SKM-1 (cell line): ENCODE results near the gene BDNF.
"Not testable (repeated sequence)": the region's sequence is repeated elsewhere in the genome, so short reads cannot be mapped to it uniquely, and the experiment has no call there.

ENCODE experiments used
- DNase-seq: peaks from one replicate; lab custom pipeline; 2025; ENCODE audit not compliant: unreplicated experiment; lab: John Stamatoyannopoulos, UW

The BDNF gene

GRCh38 chr11:27672836-27673464 lies 27.3 kb downstream of the BDNF start:
- no peak for DNase-seq

DNA sequence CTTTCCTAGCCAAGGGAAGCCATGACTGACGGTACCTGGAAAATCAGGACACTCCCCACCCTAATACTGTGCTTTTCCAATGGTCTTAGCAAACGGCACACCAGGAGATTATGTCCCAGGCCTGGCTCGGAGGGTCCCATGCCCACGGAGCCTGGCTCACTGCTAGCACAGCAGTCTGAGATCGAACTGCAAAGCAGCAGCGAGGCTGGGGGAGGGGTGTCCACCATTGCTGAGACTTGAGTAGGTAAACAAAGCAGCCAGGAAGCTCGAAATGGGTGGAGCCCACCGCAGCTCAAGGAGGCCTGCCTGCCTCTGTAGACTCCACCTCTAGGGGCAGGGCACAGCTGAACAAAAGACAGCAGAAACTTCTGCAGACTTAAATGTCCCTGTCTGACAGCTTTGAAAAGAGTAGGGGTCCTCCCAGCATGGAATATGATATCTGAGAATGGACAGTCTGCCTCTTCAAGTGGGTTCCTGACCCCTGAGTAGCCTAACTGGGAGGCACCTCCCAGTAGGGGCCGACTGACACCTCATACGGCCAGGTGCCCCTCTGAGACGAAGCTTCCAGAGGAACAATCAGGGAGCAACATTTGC lies 34.6 kb downstream of the BDNF start:
- DNase-seq, result not testable (repeated sequence)

- DNase-seq, result no peak
These were observed 36.9 kb downstream of the BDNF start for GRCh38 chr11:27663326-27663725.

DNA sequence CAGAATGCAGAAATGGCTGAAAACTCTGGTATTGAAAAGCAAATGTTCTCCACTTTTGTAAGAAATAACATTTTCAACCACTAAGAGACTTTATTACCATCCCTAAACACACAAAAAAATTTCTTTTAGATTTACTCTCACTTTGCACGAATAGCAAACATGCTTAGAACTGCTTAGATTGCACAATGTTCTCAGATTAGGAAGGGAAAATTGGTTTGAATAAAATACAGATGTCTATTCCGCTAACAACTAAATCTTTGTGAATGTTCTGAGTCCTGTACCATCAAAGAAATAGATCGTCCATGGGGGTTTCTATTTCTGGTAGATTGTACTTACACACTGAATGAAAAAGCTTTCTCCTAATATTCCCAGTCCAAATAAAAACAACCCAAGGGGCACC lies 40.1 kb downstream of the BDNF start:
- DNase-seq, result no peak

GRCh38 chr11:27658535-27659236 lies 41.6 kb downstream of the BDNF start:
- DNase-seq, result no peak

DNA sequence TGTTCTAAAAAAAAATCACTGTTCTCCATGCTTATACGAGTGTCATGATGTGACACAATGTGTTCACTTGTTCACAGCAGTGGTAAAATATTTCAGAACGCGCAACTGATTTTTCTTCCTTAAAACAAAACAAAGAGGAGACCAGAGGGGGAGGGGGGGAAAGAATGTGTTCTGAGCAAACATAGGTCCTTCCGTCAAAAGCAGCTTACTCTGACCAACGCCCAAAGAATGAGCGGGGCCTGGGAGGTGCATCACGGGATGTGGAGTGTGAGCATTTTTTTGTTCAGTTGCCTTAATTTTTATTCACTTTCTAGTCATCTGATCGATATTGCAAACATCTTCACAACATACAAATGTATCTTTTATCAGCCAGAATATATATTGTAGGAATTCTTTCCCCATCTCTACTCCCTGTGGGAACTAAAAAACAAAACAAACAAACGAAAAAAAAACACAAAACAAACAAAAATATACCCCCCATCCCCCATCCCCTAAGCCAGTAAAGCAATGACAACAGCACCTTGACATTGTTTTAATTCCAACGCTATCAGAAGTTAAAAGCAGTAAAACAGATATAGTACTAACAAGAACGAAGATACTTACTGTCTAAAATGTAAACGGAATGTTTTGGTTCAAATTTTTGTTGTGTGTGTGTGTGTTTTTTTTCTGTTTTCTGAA lies 43.3 kb downstream of the BDNF start:
- DNase-seq, result no peak

DNA sequence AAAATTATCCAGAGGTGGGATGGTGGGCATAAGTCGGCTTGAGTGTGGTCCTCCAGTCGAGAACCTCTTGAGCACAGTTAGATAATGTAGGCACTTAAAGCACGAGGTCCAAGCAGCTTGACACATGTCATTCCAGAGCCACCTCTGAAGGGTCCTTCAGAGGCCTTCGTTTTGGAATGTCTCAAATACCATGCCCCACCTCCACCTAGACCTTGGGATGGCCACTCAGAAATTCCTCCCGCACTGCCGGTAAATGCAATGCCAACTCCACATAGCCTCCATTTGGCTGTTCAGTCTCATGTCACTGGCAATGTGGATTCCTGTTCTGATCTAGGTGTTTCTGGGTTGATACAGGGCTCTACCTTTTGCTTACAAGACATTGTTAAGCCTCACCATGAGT lies 43.9 kb downstream of the BDNF start:
- DNase-seq, result no peak

DNA sequence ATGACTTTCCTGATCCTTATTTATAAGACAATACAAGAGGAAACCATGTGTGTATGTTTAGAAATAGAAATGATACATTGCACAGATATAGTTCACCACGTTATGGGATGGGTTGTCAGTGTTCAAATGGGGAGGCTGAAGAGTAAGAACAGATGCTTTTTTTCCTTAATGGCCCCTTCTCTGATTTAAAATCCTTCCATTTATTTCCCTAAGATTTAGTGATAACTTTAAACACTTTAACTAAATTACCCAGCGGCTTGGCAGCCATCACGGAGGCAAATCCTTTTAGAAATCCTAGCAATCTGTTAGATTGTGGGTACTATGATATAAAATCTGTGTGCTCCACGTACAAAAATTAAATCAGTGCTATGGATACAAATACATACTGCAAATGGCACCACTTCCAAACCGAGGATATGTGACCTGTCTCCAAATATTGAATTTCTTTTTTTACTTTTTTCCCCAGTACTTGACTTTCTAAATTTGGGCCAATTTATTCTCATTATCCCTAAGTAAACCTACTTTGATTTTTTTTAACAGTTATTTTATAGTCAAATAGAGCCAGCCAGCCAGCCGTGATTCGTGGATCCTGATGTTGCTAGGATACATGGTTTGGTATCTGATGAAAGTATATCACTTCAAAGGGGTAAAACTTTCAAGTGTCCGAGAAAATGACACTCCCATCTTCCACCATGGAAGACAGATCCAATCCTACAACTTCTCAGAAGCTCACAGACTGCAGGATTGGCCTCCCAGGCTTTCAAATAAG lies 46.1 kb downstream of the BDNF start:
- no peak for DNase-seq

DNA sequence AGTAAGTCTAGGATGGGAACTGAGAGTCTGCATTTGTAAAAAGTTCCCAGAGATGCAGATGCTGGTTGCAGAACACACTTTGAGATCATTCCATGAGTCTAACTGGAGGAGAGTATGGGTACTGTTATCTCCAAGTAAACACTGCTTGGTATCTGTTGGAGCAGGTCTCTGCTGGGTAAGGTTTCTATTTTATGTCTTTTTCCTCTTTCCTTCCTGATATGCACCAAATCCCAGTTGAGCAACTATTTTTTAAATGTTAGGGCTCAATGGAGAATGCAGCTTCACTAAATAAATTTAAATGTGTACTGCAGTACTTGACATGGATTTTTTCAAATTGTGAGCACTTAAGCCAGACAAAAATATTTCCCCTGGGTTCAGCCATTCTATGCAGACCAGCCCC lies 48.5 kb downstream of the BDNF start:
- no peak for DNase-seq

DNA sequence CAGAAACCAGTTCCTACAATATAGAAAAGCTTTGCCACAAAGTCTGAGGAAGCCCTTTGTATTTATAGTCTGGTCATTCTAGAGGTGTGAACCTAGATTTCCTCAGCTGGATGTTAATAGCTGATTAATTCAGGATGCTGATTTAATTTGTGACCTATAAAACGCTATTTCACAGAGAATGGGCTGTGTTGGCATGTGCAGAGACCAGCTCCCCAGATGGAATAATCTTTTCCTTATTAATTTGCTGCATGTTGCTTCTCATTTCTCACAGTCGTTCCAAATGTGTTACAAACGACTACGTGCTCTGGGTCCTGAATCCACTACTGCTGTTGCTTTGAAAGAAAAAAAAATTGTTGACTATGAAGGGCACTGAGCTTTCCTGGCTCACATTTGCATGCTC lies 49.3 kb downstream of the BDNF start:
- DNase-seq, result no peak

GRCh38 chr11:27649800-27650199 lies 50.5 kb downstream of the BDNF start:
- no peak for DNase-seq

- DNase-seq, result no peak
These were observed 51.4 kb downstream of the BDNF start for GRCh38 chr11:27648840-27649239.

- no peak for DNase-seq
These were observed 54.0 kb downstream of the BDNF start for GRCh38 chr11:27646051-27646818.

- no peak for DNase-seq
These were observed 57.3 kb downstream of the BDNF start for GRCh38 chr11:27642954-27643353.

DNA sequence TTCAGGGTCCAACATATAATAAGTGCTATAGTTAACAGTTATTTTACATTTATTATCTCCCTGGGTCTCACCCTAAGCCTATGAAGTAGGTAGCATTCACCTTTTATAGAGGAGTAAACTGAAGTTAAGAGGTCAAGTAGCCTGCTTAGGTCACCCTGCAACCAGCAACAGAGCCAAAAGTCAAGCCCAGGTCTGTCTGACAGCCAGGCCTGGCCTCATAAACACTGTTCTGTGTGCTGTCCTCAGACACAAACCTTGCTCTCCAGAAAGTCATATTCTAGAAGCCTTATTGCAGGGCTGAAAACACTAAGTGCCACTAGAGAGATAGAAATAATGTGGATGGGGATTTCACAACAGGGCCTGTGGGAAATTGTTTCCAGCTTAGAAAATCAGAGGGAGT lies 59.3 kb downstream of the BDNF start:
- no peak for DNase-seq

DNA sequence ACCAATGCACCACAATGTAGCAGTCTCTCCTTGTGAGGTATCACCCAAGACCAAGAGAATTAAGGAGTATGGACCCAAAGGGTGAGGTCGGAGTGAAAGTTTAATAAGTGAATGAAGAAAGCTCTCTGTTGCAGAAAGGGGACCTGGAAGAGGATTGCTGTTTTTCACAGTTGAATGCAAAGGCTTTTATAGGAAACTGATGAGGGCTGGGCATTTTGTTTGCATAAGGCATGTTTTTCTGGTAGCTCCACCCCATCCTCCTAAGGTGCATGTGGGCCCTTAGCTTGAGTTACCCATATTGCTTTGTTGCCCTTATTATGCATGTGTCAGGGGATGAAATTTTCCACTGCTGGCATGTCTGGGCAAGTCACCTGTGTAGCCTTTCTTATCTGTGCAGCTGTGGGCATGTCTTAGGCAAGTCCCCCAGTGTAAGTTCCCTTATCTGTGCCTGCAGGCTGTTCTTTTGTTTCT lies 64.7 kb downstream of the BDNF start:
- no peak for DNase-seq

DNA sequence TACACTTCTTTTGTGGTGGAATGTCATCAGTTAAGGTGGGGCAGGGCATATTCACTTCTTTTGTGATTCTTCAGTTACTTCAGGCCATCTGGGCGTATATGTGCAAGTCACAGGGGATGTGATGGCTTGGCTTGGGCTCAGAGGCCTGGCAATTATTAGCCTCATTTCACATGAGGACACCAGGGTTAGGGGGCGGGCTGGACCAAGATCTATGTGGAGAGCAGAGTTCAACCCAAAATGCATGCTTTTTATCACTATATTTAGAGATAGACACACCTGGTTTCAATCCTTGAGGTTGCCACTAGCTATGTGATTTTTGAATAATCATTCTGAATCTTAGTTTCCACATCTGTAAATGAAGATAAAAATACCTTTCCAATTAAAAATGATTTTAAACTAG lies 65.5 kb downstream of the BDNF start:
- DNase-seq, result not testable (repeated sequence)

- DNase-seq, result not testable (repeated sequence)
These were observed 66.0 kb downstream of the BDNF start for GRCh38 chr11:27634282-27634681.

DNA sequence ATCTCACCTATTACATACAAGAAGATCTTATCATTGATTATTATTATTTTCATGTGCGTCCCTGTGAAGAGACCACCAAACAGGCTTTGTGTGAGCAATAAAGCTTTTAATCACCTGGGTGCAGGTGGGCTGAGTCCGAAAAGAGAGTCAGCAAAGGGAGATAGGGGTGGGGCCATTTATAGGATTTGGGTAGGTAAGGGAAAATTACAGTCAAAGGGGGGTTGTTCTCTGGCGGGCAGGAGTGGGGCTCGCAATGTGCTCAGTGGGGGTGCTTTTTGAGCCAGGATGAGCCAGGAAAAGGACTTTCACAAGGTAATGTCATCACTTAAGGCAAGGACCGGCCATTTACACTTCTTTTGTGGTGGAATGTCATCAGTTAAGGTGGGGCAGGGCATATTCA lies 71.2 kb downstream of the BDNF start:
- not testable (repeated sequence) for DNase-seq

GRCh38 chr11:27627979-27628378 lies 72.3 kb downstream of the BDNF start:
- no peak for DNase-seq
